ENCODE data around the gene AMBRA1.
"Not testable (repeated sequence)": the region's sequence is repeated elsewhere in the genome, so short reads cannot be mapped to it uniquely, and the experiment has no call there.

The AMBRA1 gene

GRCh38 chr11:46535688-46536087 lies 58.1 kb downstream of the AMBRA1 start:
- in situ Hi-C loops (cut with MboI; ENCODE audit: low sequenced_read_pairs), result loop anchor here (25.0 kb wide), 1 partner anchor 298 kb away; no protein-coding TSS in a partner anchor

DNA sequence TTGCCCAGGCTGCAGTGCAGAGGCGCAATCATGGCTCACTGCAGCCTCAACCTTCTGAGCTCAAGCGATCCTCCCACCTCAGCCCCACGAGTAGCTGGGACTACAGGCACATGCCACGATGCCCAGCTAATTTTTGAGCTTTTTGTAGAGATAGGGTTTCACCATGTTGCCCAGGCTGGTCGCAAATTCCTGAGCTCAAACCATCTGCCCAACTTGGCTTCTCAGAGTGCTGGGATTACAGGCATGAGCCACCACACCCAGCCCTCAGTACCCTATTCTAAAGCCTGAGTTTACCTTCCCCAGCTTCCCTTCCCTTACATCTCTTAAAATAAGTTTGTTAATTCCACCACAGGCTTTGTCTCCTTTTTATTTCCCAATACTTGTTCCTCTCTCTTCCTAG lies 59.1 kb downstream of the AMBRA1 start:
- in situ Hi-C loops (cut with MboI; ENCODE audit: low sequenced_read_pairs), result loop anchor here (25.0 kb wide), 1 partner anchor 297 kb away; no protein-coding TSS in a partner anchor

DNA sequence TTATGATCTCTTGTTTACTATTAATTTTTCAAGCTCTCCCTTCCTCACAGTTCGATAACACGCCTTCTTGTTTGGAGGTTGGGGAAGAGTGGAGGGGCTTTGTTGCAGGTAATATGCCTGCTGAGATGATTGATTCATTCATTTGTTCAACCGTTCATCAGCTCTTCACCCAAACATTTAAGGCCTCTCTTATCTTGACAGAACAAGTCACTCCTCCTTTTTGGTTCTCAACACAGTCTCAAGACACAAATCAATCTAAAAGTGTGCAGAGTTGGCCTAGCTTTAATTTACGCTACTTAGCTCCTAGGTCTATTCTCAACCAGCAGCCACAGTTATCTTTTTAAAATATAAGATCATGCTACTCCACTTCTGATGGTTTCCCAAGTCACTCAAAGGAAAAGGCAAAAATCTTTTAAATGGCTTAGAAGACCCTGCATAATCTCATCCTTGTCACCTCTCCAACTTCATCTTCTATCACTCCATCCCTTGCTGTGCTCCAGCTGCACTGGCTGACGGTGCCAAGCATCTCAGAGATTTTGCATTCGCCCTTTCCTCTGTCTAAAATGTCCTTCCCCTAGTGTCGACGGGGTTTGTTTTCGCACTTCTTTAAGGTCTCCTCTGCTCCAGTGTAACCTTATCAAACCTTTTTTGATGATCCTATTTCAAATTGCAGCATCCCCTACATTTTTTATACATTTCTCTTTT lies 60.3 kb downstream of the AMBRA1 start:
- in situ Hi-C loops (cut with MboI; ENCODE audit: low sequenced_read_pairs), result loop anchor here (25.0 kb wide), 1 partner anchor 296 kb away; no protein-coding TSS in a partner anchor

DNA sequence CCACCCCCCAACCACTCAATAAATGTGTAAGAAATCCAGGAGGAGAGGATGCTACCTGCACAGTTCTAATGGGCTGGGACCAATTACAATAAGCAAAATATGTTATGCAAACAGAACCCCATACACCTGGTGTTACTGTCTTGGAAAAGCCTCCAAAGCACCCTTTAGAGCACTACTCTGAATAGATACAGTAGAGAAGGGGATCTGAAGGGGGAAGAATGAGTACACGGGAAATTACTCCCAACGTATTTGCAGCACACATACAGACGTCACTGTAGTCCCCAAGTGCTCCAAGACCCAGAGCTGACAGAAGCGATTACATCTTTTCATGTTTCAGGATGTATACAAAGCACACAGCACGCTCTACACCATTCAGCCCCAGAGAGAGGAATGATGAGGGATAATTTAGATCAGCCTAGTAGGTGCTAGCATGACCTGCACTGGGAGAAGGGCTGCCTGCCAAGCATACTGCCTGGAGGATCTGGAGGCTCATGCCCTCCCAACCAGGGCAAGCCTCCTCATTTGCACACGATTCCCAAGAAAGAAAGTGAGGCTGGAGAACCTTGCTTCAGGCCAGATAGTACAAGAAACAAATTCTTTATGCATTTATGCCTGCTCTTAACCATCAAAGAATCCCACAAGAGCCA lies 63.8 kb downstream of the AMBRA1 start:
- in situ Hi-C loops (cut with MboI; ENCODE audit: low sequenced_read_pairs), result loop anchor here (10.0 to 25.0 kb wide), 2 partner anchors 145 to 293 kb away; partner anchors contain the start of gene MDK

- in situ Hi-C loops (cut with MboI; ENCODE audit: low sequenced_read_pairs), result loop anchor here (10.0 to 25.0 kb wide), 2 partner anchors 144 to 292 kb away; partner anchors contain the start of gene MDK
Observed at GRCh38 chr11:46529095-46529905, 64.5 kb downstream of the AMBRA1 start.

- in situ Hi-C loops (cut with MboI; ENCODE audit: low sequenced_read_pairs), result loop anchor here (10.0 to 25.0 kb wide), 2 partner anchors 144 to 291 kb away; partner anchors contain the start of gene MDK
Observed at GRCh38 chr11:46528445-46529094, 65.3 kb downstream of the AMBRA1 start.

- in situ Hi-C loops (cut with MboI; ENCODE audit: low sequenced_read_pairs), result loop anchor here (10.0 to 25.0 kb wide), 2 partner anchors 143 to 290 kb away; partner anchors contain the start of gene MDK
Observed at GRCh38 chr11:46527591-46528130, 66.2 kb downstream of the AMBRA1 start.

DNA sequence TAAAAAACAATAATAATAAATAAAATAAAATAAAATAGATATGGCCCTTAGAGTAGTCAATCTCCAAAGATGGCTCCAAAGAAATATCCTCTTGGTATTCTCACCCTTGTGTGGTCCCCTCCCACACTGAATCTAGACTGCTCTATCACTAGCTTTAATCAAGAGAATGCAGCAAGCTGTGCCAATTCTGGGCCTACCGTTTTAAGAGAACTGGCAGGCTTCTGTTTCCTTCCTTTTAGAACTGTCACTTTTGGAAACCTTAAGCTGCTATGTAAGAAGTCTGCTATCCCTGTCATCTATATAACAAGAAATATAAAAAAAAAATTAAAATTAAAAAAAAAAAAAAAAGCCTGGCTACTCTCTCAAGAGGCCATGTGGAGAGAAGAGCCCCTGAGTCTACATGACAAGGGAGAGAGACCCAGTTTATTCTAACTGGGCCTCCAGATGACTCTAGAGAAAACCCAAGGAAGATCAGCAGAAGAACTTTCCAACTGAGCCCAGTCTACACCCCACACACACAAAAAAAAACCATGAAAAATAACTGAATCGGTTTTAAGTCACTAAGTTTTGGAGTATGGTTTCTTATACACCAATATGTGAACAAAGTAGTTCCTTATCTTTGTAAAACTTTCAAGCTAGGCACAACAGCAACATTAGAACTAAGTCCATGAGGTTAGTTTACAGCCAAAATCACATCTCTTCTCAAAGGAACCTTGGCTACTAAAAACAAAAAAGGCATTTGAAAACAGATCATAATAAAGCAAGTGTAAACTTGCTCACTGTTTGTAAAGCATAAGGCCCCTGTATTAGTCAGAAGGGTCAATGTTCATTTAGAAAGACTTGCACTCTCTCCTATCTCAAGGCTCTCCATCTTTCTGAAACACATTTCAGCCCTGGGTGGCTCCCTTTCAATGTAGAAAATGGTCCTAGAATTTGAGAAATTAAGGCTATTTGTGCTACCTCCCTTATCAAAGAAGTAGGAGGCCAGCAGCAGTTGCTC lies 67.3 kb downstream of the AMBRA1 start:
- in situ Hi-C loops (cut with MboI; ENCODE audit: low sequenced_read_pairs), result loop anchor here (10.0 to 25.0 kb wide), 2 partner anchors 142 to 289 kb away; partner anchors contain the start of gene MDK

GRCh38 chr11:46524201-46524770 lies 69.5 kb downstream of the AMBRA1 start:
- in situ Hi-C loops (cut with MboI; ENCODE audit: low sequenced_read_pairs), result loop anchor here (10.0 kb wide), 1 partner anchor 139 kb away; the partner anchor contains the start of gene MDK

DNA sequence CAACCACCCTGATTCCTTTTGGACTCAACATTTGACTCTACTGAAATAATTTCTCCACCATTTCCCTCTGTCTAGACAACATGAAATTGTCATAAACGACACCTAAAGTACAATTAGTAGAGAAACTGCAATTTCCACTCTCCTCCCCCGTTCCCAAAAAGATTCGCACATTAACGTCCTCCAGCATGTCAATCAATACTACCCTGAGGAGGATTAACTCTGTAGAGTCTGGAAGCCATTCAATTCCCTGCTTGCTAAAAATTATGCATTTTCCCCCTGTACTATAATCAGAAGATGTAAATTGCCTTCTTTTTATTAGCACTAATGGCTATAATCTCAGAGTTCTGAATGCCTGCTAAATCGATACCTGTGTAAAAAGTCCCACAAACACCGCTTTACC lies 70.5 kb downstream of the AMBRA1 start:
- in situ Hi-C loops (cut with MboI; ENCODE audit: low sequenced_read_pairs), result loop anchor here (10.0 kb wide), 1 partner anchor 138 kb away; the partner anchor contains the start of gene MDK

DNA sequence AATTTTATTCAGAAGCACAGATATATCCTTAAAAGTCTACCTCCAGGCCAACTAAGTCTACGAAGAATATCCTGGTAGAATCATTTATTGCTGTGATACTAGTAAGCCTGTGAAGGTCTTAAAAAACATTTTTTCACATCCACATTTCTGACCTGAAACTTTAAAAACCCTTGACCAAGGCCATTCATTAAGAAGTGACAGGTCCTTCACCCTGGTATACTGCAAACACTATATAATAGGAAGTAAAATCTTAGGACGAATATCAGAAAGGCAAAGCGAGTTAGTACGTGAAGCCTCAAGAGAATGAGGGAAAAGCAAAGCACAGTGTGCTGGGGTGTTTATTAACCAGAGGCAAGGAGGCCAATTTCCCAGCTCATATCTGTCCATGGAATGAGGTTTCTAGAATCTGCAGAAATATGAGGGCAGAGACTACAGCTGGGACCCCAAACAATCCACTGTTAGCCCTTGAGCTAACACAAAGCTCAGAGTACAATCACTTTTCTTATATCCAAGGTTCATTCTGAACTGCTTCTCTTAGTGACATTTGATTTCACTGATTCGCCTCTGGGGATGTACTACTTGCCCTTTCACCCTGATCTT lies 71.0 kb downstream of the AMBRA1 start:
- in situ Hi-C loops (cut with MboI; ENCODE audit: low sequenced_read_pairs), result loop anchor here (10.0 kb wide), 1 partner anchor 138 kb away; the partner anchor contains the start of gene MDK

- in situ Hi-C loops (cut with MboI; ENCODE audit: low sequenced_read_pairs), result loop anchor here (10.0 kb wide), 1 partner anchor 137 kb away; the partner anchor contains the start of gene MDK
Observed at GRCh38 chr11:46521961-46522681, 71.7 kb downstream of the AMBRA1 start.

DNA sequence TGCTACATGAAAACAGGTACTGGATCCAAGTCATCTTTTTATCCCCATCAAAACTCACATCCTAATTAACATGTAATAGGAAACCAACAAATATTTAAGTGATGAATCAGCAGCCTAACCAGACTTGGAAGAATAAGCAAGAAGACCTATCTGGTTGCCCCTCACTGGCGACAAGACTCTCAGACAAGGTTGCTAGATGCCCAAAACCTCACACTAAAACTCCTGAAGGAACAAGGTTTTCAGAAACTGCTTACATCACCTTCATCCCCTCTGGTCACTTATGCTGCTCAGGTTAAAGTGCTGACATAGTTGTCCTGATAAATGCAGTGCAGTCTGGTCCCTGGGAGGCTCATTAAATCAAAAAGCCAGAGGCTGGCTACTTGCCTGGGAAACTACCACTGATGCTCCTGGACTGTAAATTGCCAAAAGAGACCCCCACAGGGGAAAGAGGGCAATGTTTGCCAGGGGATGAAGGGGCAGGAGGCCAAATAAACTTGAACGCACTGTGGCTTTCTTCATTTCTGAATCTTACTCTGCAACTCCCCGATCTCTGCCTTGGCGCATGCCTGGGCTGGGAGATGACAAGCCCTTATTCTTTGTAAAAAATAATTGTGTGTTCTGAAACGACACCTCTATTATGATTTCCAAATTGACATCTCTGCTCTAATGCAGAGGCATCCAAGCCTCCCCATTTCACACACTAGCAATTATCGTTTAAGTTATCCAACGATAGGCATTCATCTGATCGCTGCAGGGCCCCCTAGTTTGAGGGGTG lies 72.7 kb downstream of the AMBRA1 start:
- in situ Hi-C loops (cut with MboI; ENCODE audit: low sequenced_read_pairs), result loop anchor here (10.0 kb wide), 1 partner anchor 136 kb away; the partner anchor contains the start of gene MDK

GRCh38 chr11:46519351-46519750 lies 74.5 kb downstream of the AMBRA1 start:
- in situ Hi-C loops (cut with MboI; ENCODE audit: low sequenced_read_pairs), result no loop called here

DNA sequence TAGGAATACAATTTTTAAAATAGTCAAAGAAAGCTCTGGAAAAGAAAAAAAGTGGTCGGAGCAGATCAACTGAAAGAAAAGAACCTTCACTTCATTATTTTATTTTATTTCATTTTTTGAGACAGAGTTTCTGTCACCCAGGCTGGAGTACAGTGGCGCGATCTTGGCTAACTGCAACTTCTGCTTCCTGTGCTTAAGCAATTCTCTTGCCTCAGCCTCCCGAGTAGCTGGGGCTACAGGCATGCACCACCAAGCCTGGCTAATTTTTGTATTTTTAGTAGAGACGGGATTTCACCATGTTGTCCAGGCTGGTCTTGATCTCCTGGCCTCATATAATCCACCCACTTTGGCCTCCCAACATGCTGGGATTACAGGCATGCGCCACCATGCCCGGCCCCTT lies 74.9 kb downstream of the AMBRA1 start:
- in situ Hi-C loops (cut with MboI; ENCODE audit: low sequenced_read_pairs), result not testable (repeated sequence)

DNA sequence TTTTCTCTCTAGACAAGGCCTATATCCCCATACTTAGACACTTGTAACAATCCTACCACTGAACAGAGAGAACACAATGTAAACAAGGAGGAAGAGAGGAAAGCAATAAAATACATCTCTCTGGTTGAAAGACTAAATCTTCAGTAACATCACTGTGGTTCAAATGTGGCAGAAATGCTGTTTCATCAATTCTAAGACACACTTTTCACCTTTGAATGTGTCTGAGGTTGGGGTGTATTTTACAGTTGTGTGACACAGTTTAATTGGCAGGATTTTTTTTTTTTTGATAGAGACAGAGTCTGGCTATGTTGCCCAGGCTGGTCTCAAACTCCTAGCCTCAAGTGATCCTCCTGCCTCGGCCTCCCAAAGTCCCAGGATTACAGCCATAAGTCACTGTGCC lies 79.5 kb downstream of the AMBRA1 start:
- in situ Hi-C loops (cut with MboI; ENCODE audit: low sequenced_read_pairs), result no loop called here

Measured in HL-60/S4 (cell line).